Measurements from ENCODE around the gene C2orf78. TPM values are rescaled to one million over a fixed set of nuclear protein-coding genes. Genes with fewer than 3 reads are reported as not detected.

C2orf78 gene
- total and polyA plus RNA-seq, 10 of the 15 experiments (the other 5 are each of a cell fraction or from before 2014, with no cell fraction given): 0.08 to 0.82 (median 0.40) TPM

DNA sequence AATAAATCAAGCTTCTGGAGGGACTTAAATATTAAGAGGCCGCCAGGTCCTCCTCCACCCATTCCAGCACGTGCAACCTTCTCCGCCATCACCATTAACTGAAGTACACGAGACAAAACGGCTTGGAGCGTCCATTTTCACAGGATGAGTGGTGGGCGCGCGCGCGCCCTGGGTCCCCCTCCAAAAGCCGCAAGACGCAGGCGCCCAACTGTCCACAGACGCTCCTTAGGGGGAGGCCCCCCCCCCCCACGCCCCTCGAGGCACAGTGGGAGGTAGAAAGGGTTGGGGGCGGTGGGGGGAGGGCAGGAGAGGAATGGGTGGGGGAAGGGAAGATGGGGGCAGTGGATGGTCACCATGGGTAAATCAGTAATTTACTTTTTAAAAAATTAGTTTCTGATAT, 34.3 kb downstream of the C2orf78 start:
- H3K27ac ChIP-seq (ENCODE audit: control insufficient read depth, insufficient read depth): no peak overlapping the region
- intact Hi-C loops (cut with micrococcal nuclease; ENCODE audit: unreplicated experiment): no loop called here
- no peak for ATAC-seq
- POLR2A ChIA-PET: interaction anchor here (0.6 kb wide), 1 partner anchor 152 kb away, joined by 4 read pairs; no protein-coding TSS in a partner anchor
- no peaks in the 10 kb centered on the region for H3K36me3 ChIP-seq (ENCODE audit: control insufficient read depth in 2 of 2, insufficient read depth in 2 of 2, low read length in 1 of 2)
- SMC1A ChIA-PET (ENCODE audit: uncharacterized antibody, unreplicated experiment): no interaction called here
- H3K4me3 ChIP-seq: no peak overlapping the region
- CTCF ChIA-PET: no interaction called here
- H4K20me1 ChIP-seq (ENCODE audit: control insufficient read depth, insufficient read depth): no peaks in the 10 kb centered on the region
- over 99% methylated on average over 11 of the region's 18 CpGs for WGBS (ENCODE audit: insufficient coverage, insufficient replicate concordance, low lambda C conversion rate, missing lambda C conversion rate)
- H3K27me3 ChIP-seq (replicated peaks in 1 of 2; ENCODE audit: control insufficient read depth in 2 of 2, insufficient read depth in 2 of 2, low read length in 1 of 2): no peaks in the 10 kb centered on the region
- H3K9ac ChIP-seq (ENCODE audit: control insufficient read depth, insufficient read depth, low read length): no peak overlapping the region
- no peak overlapping the region for H2AFZ ChIP-seq (ENCODE audit: control insufficient read depth, low read depth, low read length)
- no peaks in the 10 kb centered on the region; the same call in 2 of the 3 replicates for H3K9me3 ChIP-seq (replicated peaks; ENCODE audit: control insufficient read depth, insufficient read depth, low read length)
- peaks cover 20% of the 10 kb centered on the region for H3K4me1 ChIP-seq (ENCODE audit: control insufficient read depth, insufficient read depth, low read length)
- H3K79me2 ChIP-seq (ENCODE audit: control insufficient read depth, insufficient read depth, low read length): no peaks in the 10 kb centered on the region
- RAD21 ChIA-PET (ENCODE audit: unreplicated experiment): no interaction called here
- FAIRE-seq: no peak
- no peak for DNase-seq (ENCODE audit: low read depth, low spot score)
- no TSS peak for BruUV-seq (replicated peaks)
- TF ChIP-seq ZNF384 (IDR thresholded peaks at IDR 0.05; ENCODE audit: borderline replicate concordance, low read depth, low read length) (no peak), MXI1 (IDR thresholded peaks at IDR 0.05; ENCODE audit: low read depth, low read length) (no peak), ZNF217 (IDR thresholded peaks at IDR 0.05) (no peak), BRCA1 (IDR thresholded peaks at IDR 0.05; ENCODE audit: low read depth, low read length) (no peak), FOXK2 (IDR thresholded peaks at IDR 0.05) (no peak), EZH2 (IDR thresholded peaks at IDR 0.05; ENCODE audit: borderline replicate concordance, control insufficient read depth, low read depth, low read length) (no peak), ZSCAN29 (IDR thresholded peaks at IDR 0.05) (no peak), NFYA (IDR thresholded peaks at IDR 0.05; ENCODE audit: borderline replicate concordance, low read depth, low read length) (no peak), ZNF24 (IDR thresholded peaks at IDR 0.05) (no peak)
- TF ChIP-seq, protein P1, sequence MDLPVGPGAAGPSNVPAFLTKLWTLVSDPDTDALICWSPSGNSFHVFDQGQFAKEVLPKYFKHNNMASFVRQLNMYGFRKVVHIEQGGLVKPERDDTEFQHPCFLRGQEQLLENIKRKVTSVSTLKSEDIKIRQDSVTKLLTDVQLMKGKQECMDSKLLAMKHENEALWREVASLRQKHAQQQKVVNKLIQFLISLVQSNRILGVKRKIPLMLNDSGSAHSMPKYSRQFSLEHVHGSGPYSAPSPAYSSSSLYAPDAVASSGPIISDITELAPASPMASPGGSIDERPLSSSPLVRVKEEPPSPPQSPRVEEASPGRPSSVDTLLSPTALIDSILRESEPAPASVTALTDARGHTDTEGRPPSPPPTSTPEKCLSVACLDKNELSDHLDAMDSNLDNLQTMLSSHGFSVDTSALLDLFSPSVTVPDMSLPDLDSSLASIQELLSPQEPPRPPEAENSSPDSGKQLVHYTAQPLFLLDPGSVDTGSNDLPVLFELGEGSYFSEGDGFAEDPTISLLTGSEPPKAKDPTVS (IDR thresholded peaks at IDR 0.05; ENCODE audit: low read depth, low read length): no peak
- H3K4me2 ChIP-seq (ENCODE audit: control insufficient read depth, insufficient read depth): no peak overlapping the region
- in situ Hi-C loops (cut with MboI): no loop called here
